Activated naive CD4-positive, alpha-beta T cell treated with anti-CD3 and anti-CD28 coated beads, Interleukin-2, amount 50 U/mL, for 24 hours (primary cell): ENCODE measurements around the gene NTN5.
"Not testable (repeated sequence)": the region's sequence is repeated elsewhere in the genome, so short reads cannot be mapped to it uniquely, and the experiment has no call there.

Experiments
- H3K27ac Mint-ChIP-seq: one replicate; pipeline ENCODE4 v1.8.0; 2021; ENCODE audit warnings: mild to moderate bottlenecking, mixed read lengths
- H3K27me3 Mint-ChIP-seq: one replicate; pipeline ENCODE4 v1.8.0; 2021; ENCODE audit warnings: mixed read lengths
- H3K36me3 Mint-ChIP-seq: one replicate; pipeline ENCODE4 v1.8.0; 2021; ENCODE audit warnings: mixed read lengths
- H3K4me1 Mint-ChIP-seq: one replicate; pipeline ENCODE4 v1.8.0; 2021; ENCODE audit warnings: mixed read lengths
- H3K4me3 Mint-ChIP-seq: one replicate; pipeline ENCODE4 v1.8.0; 2021; ENCODE audit warnings: mild to moderate bottlenecking, mixed read lengths
- H3K9me3 Mint-ChIP-seq: one replicate; pipeline ENCODE4 v1.8.0; 2021; ENCODE audit warnings: mixed read lengths

Gene NTN5

GRCh38 chr19:48680436-48681126 lies 7.8 kb upstream of the NTN5 start:
- Mint-ChIP-seq H3K4me3 (no peak overlapping the region), H3K27me3 (no peaks in the 10 kb centered on the region), H3K4me1 (peaks cover under 1% of the 10 kb centered on the region), H3K9me3 (no peaks in the 10 kb centered on the region), H3K36me3 (no peaks in the 10 kb centered on the region), H3K27ac (no peak overlapping the region)

GRCh38 chr19:48680006-48680405 lies 7.2 kb upstream of the NTN5 start:
- H3K4me1 Mint-ChIP-seq, H3K36me3 Mint-ChIP-seq, H3K4me3 Mint-ChIP-seq, H3K27me3 Mint-ChIP-seq, H3K9me3 Mint-ChIP-seq, H3K27ac Mint-ChIP-seq: not testable (repeated sequence)

- no peak overlapping the region for H3K4me3 Mint-ChIP-seq
- no peaks in the 10 kb centered on the region for H3K36me3 Mint-ChIP-seq
- H3K27ac Mint-ChIP-seq: no peak overlapping the region
- peaks cover 7% of the 10 kb centered on the region for H3K4me1 Mint-ChIP-seq
- no peaks in the 10 kb centered on the region for H3K9me3 Mint-ChIP-seq
- no peaks in the 10 kb centered on the region for H3K27me3 Mint-ChIP-seq
Measured at GRCh38 chr19:48678201-48678600, 5.4 kb upstream of the NTN5 start.

- Mint-ChIP-seq H3K4me1 (peaks cover 7% of the 10 kb centered on the region), H3K27ac (no peak overlapping the region), H3K4me3 (no peak overlapping the region), H3K27me3 (no peaks in the 10 kb centered on the region), H3K36me3 (no peaks in the 10 kb centered on the region), H3K9me3 (no peaks in the 10 kb centered on the region)
Measured at GRCh38 chr19:48676887-48677286, 4.1 kb upstream of the NTN5 start.

- H3K36me3 Mint-ChIP-seq: no peaks in the 10 kb centered on the region
- no peak overlapping the region for H3K4me3 Mint-ChIP-seq
- peaks cover 7% of the 10 kb centered on the region for H3K4me1 Mint-ChIP-seq
- H3K27ac Mint-ChIP-seq: no peak overlapping the region
- no peaks in the 10 kb centered on the region for H3K9me3 Mint-ChIP-seq
- H3K27me3 Mint-ChIP-seq: no peaks in the 10 kb centered on the region
Measured at GRCh38 chr19:48676487-48676886, 3.7 kb upstream of the NTN5 start.

GRCh38 chr19:48674921-48675824 lies 2.4 kb upstream of the NTN5 start:
- H3K4me3 Mint-ChIP-seq: no peak overlapping the region
- no peaks in the 10 kb centered on the region for H3K36me3 Mint-ChIP-seq
- H3K27ac Mint-ChIP-seq: peak overlapping the region; percentile 59
- H3K9me3 Mint-ChIP-seq: no peaks in the 10 kb centered on the region
- peaks cover 7% of the 10 kb centered on the region for H3K4me1 Mint-ChIP-seq
- no peaks in the 10 kb centered on the region for H3K27me3 Mint-ChIP-seq

GRCh38 chr19:48674216-48674809 lies 1.5 kb upstream of the NTN5 start:
- Mint-ChIP-seq H3K27me3 (no peaks in the 10 kb centered on the region), H3K4me3 (no peak overlapping the region), H3K9me3 (no peaks in the 10 kb centered on the region), H3K4me1 (peaks cover 7% of the 10 kb centered on the region), H3K36me3 (no peaks in the 10 kb centered on the region), H3K27ac (no peak overlapping the region)

GRCh38 chr19:48673436-48674100 lies 751 bp upstream of the NTN5 start:
- Mint-ChIP-seq H3K27me3 (no peaks in the 10 kb centered on the region), H3K27ac (no peak overlapping the region), H3K36me3 (no peaks in the 10 kb centered on the region), H3K9me3 (no peaks in the 10 kb centered on the region), H3K4me3 (no peak overlapping the region), H3K4me1 (peaks cover 7% of the 10 kb centered on the region)

GRCh38 chr19:48671446-48671995 lies 1.3 kb downstream of the NTN5 start:
- Mint-ChIP-seq H3K4me3 (no peak overlapping the region), H3K27ac (no peak overlapping the region), H3K9me3 (no peaks in the 10 kb centered on the region), H3K36me3 (no peaks in the 10 kb centered on the region), H3K4me1 (peaks cover 7% of the 10 kb centered on the region), H3K27me3 (no peaks in the 10 kb centered on the region)

- H3K27ac Mint-ChIP-seq: no peak overlapping the region
- H3K36me3 Mint-ChIP-seq: no peaks in the 10 kb centered on the region
- H3K4me1 Mint-ChIP-seq: peaks cover 7% of the 10 kb centered on the region
- H3K27me3 Mint-ChIP-seq: no peaks in the 10 kb centered on the region
- no peaks in the 10 kb centered on the region for H3K9me3 Mint-ChIP-seq
- no peak overlapping the region for H3K4me3 Mint-ChIP-seq
Measured at GRCh38 chr19:48670699-48671445, 1.9 kb downstream of the NTN5 start.

GRCh38 chr19:48669903-48670668 lies 2.7 kb downstream of the NTN5 start:
- Mint-ChIP-seq H3K27me3 (no peaks in the 10 kb centered on the region), H3K9me3 (no peaks in the 10 kb centered on the region), H3K4me3 (no peak overlapping the region), H3K36me3 (no peaks in the 10 kb centered on the region), H3K27ac (no peak overlapping the region), H3K4me1 (peaks cover 2% of the 10 kb centered on the region)

GRCh38 chr19:48668761-48669160 lies 4.1 kb downstream of the NTN5 start:
- H3K4me3 Mint-ChIP-seq: no peak overlapping the region
- H3K9me3 Mint-ChIP-seq: no peaks in the 10 kb centered on the region
- H3K27ac Mint-ChIP-seq: no peak overlapping the region
- H3K4me1 Mint-ChIP-seq: no peaks in the 10 kb centered on the region
- no peaks in the 10 kb centered on the region for H3K27me3 Mint-ChIP-seq
- H3K36me3 Mint-ChIP-seq: no peaks in the 10 kb centered on the region

- Mint-ChIP-seq H3K36me3 (no peaks in the 10 kb centered on the region), H3K4me3 (no peak overlapping the region), H3K4me1 (no peaks in the 10 kb centered on the region), H3K27me3 (no peaks in the 10 kb centered on the region), H3K9me3 (no peaks in the 10 kb centered on the region), H3K27ac (no peak overlapping the region)
Measured at GRCh38 chr19:48668332-48668731, 4.5 kb downstream of the NTN5 start.

GRCh38 chr19:48665786-48666185 lies 7.0 kb downstream of the NTN5 start:
- Mint-ChIP-seq H3K36me3 (no peaks in the 10 kb centered on the region), H3K27ac (no peak overlapping the region), H3K4me3 (no peak overlapping the region), H3K27me3 (no peaks in the 10 kb centered on the region), H3K4me1 (peaks cover 5% of the 10 kb centered on the region), H3K9me3 (no peaks in the 10 kb centered on the region)
